Panc1 (cell line): ENCODE measurements around the gene CSRNP2. TPM values are rescaled to one million over a fixed set of nuclear protein-coding genes. Genes with fewer than 3 reads are reported as not detected.
"Not testable (repeated sequence)": the region's sequence is repeated elsewhere in the genome, so short reads cannot be mapped to it uniquely, and the experiment has no call there.

Experiments used
- ATAC-seq: fragments of 200-7000 bp; cut with Tn5 transposase; 2 replicates; pipeline ENCODE4 v1.9.1; 2020; ENCODE audit warnings: mild to moderate bottlenecking, moderate library complexity
- BruUV-seq: library from RNA; stranded (reverse); fragments of 400-500 nt; replicated peaks from 2 replicates; lab custom pipeline; 2021; lab: Mats Ljungman, UMichigan
- CTCF ChIA-PET: fragments of 300-600 bp; sonication (Branson Sonifier 250); formaldehyde crosslinking; loops from one replicate; lab custom pipeline; 2022; ENCODE audit warnings: antibody characterized with exemption; lab: Charles Lee
- POLR2A ChIA-PET: fragments of 300-600 bp; sonication (Branson Sonifier 250); formaldehyde crosslinking; loops from one replicate; lab custom pipeline; 2022; ENCODE audit warnings: antibody characterized with exemption; lab: Charles Lee
- DNase-seq: peaks from one replicate; pipeline ENCODE4 v3.0.0-alpha.2; 2010; ENCODE audit warnings: low read depth, low spot score
- H3K27ac ChIP-seq: 2 replicates; pipeline ENCODE4 v1.5.1; 2011; ENCODE audit warnings: mild to moderate bottlenecking, low read length, inconsistent platforms
- H3K27me3 ChIP-seq: fragments of 200-500 bp; sonication (Bioruptor generic); 2 replicates; pipeline ENCODE4 v1.6.0; 2014; ENCODE audit warnings: low read length, inconsistent platforms; ENCODE audit not compliant: control insufficient read depth, insufficient read depth
- H3K36me3 ChIP-seq: fragments of 200-500 bp; sonication (Bioruptor generic); 2 replicates; pipeline ENCODE4 v1.5.1; 2014; ENCODE audit warnings: inconsistent platforms, mild to moderate bottlenecking, low read length, moderate library complexity; ENCODE audit not compliant: control insufficient read depth, insufficient read depth
- H3K4me1 ChIP-seq: 2 replicates; pipeline ENCODE4 v1.5.1; 2011; ENCODE audit warnings: inconsistent platforms, mild to moderate bottlenecking, low read length, moderate library complexity; ENCODE audit not compliant: control insufficient read depth, insufficient read depth
- H3K4me3 ChIP-seq, 2 experiments: 2 replicates each; pipeline ENCODE4 v1.5.1; 2011 to 2012; ENCODE audit warnings: low read depth in 2 of 2, low read length in 2 of 2, mild to moderate bottlenecking in 2 of 2, inconsistent platforms in 1 of 2, moderate library complexity in 1 of 2
- H3K9me3 ChIP-seq: fragments of 200-500 bp; sonication (Bioruptor generic); 2 replicates; pipeline ENCODE4 v1.5.1; 2014; ENCODE audit warnings: low read depth, mild to moderate bottlenecking, inconsistent platforms, low read length, moderate library complexity; ENCODE audit not compliant: control insufficient read depth, insufficient read depth
- CTCF ChIP-seq: fragments of 450-650 bp; IDR thresholded peaks from 2 replicates; pipeline ENCODE4 v1.5.1; 2017; ENCODE audit warnings: mild to moderate bottlenecking
- POLR2AphosphoS5 ChIP-seq: IDR thresholded peaks from 2 replicates; pipeline ENCODE4 v1.6.1; 2012; ENCODE audit warnings: mild to moderate bottlenecking, low read depth, low read length, moderate library complexity
- REST ChIP-seq, 2 experiments: IDR thresholded peaks; 2 replicates each; pipeline ENCODE4 v1.6.1; 2011 to 2012; ENCODE audit warnings: low read depth in 2 of 2, control low read depth in 1 of 2, low read length in 1 of 2, mild to moderate bottlenecking in 1 of 2, moderate library complexity in 1 of 2; ENCODE audit not compliant: insufficient read depth in 1 of 2
- SIN3A ChIP-seq: IDR thresholded peaks from 2 replicates; pipeline ENCODE4 v1.6.1; 2012; ENCODE audit warnings: low read depth, mild to moderate bottlenecking, low read length, moderate library complexity, borderline replicate concordance; ENCODE audit not compliant: insufficient read depth
- TCF7L2 ChIP-seq: IDR thresholded peaks from 2 replicates; pipeline ENCODE4 v1.6.1; 2011; ENCODE audit warnings: mild to moderate bottlenecking, low read depth, low read length, inconsistent platforms
- in situ Hi-C: cut with HindIII; loops from 2 replicates; pipeline ENCODE4 v1.10.0; 2016; ENCODE audit warnings: low sequenced_read_pairs, low pct_unique_long_range_greater_than_20kb
- intact Hi-C: fragments of 100-400 bp; cut with micrococcal nuclease; formaldehyde crosslinking; loops from one replicate; pipeline ENCODE4 v1.10.0; 2022; ENCODE audit not compliant: unreplicated experiment
- total RNA-seq: library from RNA; stranded (reverse); gene quantifications from one replicate; pipeline ENCODE4 v1.2.1, GENCODE V29; 2021; ENCODE audit not compliant: unreplicated experiment

Gene CSRNP2
- total RNA-seq, 1 experiment from 2014 or later: 50.5 TPM

- no peak for TF ChIP-seq REST (IDR thresholded peaks at IDR 0.05; ENCODE audit: insufficient read depth in 1 of 2, low read depth in 2 of 2, low read length in 1 of 2)
- no peak for TF ChIP-seq TCF7L2
- no peak for TF ChIP-seq POLR2AphosphoS5
- no peak for TF ChIP-seq SIN3A
- no peak for TF ChIP-seq CTCF
- Histone ChIP-seq H3K36me3 (no peaks in the 10 kb centered on the region), H3K4me1 (no peaks in the 10 kb centered on the region), H3K9me3 (no peaks in the 10 kb centered on the region), H3K27ac (no peak overlapping the region), H3K27me3 (no peaks in the 10 kb centered on the region), H3K4me3 (no peak overlapping the region)
- in situ Hi-C loops: no loop called here
- no peak for ATAC-seq
- ChIA-PET POLR2A (no interaction called here), CTCF (no interaction called here)
- intact Hi-C loops: no loop called here
- DNase-seq: no peak
- BruUV-seq: no TSS peak
Observed at GRCh38 chr12:51017452-51017851, 65.9 kb downstream of the CSRNP2 start.

- BruUV-seq, intact Hi-C loops, ATAC-seq, H3K4me1 ChIP-seq, H3K27ac ChIP-seq, H3K27me3 ChIP-seq, H3K36me3 ChIP-seq, DNase-seq, H3K9me3 ChIP-seq, POLR2A ChIA-PET, in situ Hi-C loops, CTCF ChIA-PET, H3K4me3 ChIP-seq: not testable (repeated sequence)
Observed at GRCh38 chr12:51014467-51014866, 68.9 kb downstream of the CSRNP2 start.

GRCh38 chr12:51013441-51013840, 70.0 kb downstream of the CSRNP2 start:
- ATAC-seq (no peak), DNase-seq (no peak)
- Histone ChIP-seq H3K4me3 (no peak overlapping the region), H3K36me3 (no peaks in the 10 kb centered on the region), H3K4me1 (no peaks in the 10 kb centered on the region), H3K9me3 (no peaks in the 10 kb centered on the region), H3K27ac (no peak overlapping the region), H3K27me3 (no peaks in the 10 kb centered on the region)
- no TSS peak for BruUV-seq
- CTCF ChIA-PET: no interaction called here
- in situ Hi-C loops: no loop called here
- TF ChIP-seq POLR2AphosphoS5 (no peak), TCF7L2 (no peak), REST (IDR thresholded peaks at IDR 0.05; ENCODE audit: insufficient read depth in 1 of 2, low read depth in 2 of 2, low read length in 1 of 2) (no peak), SIN3A (no peak), CTCF (no peak)
- POLR2A ChIA-PET: no interaction called here
- intact Hi-C loops: no loop called here
